Neuronal stem cell (in vitro differentiated cells): ENCODE results near the gene C1QTNF12. TPM values are rescaled to one million over a fixed set of nuclear protein-coding genes. Genes with fewer than 3 reads are reported as not detected.
A peak's percentile ranks its signal among the peaks of the same experiment; 100 is the strongest.

Source experiments
- DNase-seq: peaks from one replicate; pipeline ENCODE4 v3.0.0-alpha.2; 2013; ENCODE audit warnings: low spot score
- H2AFZ ChIP-seq: one replicate; pipeline ENCODE4 v1.6.1; 2013; ENCODE audit warnings: mild to moderate bottlenecking, low read length, inconsistent platforms
- H2AK5ac ChIP-seq: 2 replicates; pipeline ENCODE4 v1.6.1; 2013; ENCODE audit warnings: low read depth, mild to moderate bottlenecking, inconsistent platforms, low read length, moderate library complexity, mixed read lengths
- H2BK120ac ChIP-seq: 2 replicates; pipeline ENCODE4 v1.6.1; 2013; ENCODE audit warnings: low read depth, mild to moderate bottlenecking, inconsistent platforms, low read length, moderate library complexity, mixed read lengths
- H2BK12ac ChIP-seq: one replicate; pipeline ENCODE4 v1.6.1; 2013; ENCODE audit warnings: low read length, inconsistent platforms
- H2BK15ac ChIP-seq: 2 replicates; pipeline ENCODE4 v1.6.1; 2013; ENCODE audit warnings: mild to moderate bottlenecking, low read length, inconsistent platforms, mixed read lengths
- H2BK5ac ChIP-seq: one replicate; pipeline ENCODE4 v1.6.1; 2013; ENCODE audit warnings: inconsistent platforms, mild to moderate bottlenecking, low read length, moderate library complexity
- H3K14ac ChIP-seq: one replicate; pipeline ENCODE4 v1.6.1; 2013; ENCODE audit warnings: low read length, inconsistent platforms
- H3K18ac ChIP-seq: 2 replicates; pipeline ENCODE4 v1.6.1; 2013; ENCODE audit warnings: low read length, inconsistent platforms
- H3K23ac ChIP-seq: 2 replicates; pipeline ENCODE4 v1.6.1; 2013; ENCODE audit warnings: low read depth, mild to moderate bottlenecking, mixed read lengths, low read length, inconsistent platforms; ENCODE audit not compliant: poor library complexity
- H3K27ac ChIP-seq: replicated peaks from 3 replicates; pipeline ENCODE4 v1.5.1; 2013; ENCODE audit warnings: low read length, inconsistent platforms
- H3K27me3 ChIP-seq, 3 experiments: 2 replicates each; pipeline ENCODE4 v1.6.1; 2013; ENCODE audit warnings: low read length in 3 of 3, mild to moderate bottlenecking in 2 of 3, inconsistent platforms in 1 of 3, low read depth in 1 of 3, mixed read lengths in 1 of 3, moderate library complexity in 1 of 3; ENCODE audit not compliant: control insufficient read depth in 3 of 3, insufficient read depth in 3 of 3
- H3K36me3 ChIP-seq, 2 donors: replicated peaks in 1 of 2; 2 replicates each; pipeline ENCODE4 v1.6.1; 2013; ENCODE audit warnings: low read length in 2 of 2; ENCODE audit not compliant: control insufficient read depth in 2 of 2, insufficient read depth in 2 of 2
- H3K4ac ChIP-seq: 2 replicates; pipeline ENCODE4 v1.6.1; 2013; ENCODE audit warnings: inconsistent platforms, mild to moderate bottlenecking, low read length, moderate library complexity
- H3K4me1 ChIP-seq, 2 donors: 1 replicate in 1 of 2; 2 replicates in 1 of 2; pipeline ENCODE4 v1.6.1; 2013; ENCODE audit warnings: low read length in 2 of 2, low read depth in 1 of 2; ENCODE audit not compliant: control insufficient read depth in 2 of 2, insufficient read depth in 1 of 2
- H3K4me2 ChIP-seq: one replicate; pipeline ENCODE4 v1.6.1; 2013; ENCODE audit warnings: mild to moderate bottlenecking, low read length, inconsistent platforms; ENCODE audit not compliant: insufficient read depth, poor library complexity, severe bottlenecking
- H3K4me3 ChIP-seq, 2 donors: 2 replicates each; pipeline ENCODE4 v1.5.1; 2013; ENCODE audit warnings: low read length in 2 of 2, mild to moderate bottlenecking in 2 of 2, inconsistent platforms in 1 of 2, moderate library complexity in 1 of 2
- H3K79me1 ChIP-seq: one replicate; pipeline ENCODE4 v1.6.1; 2013; ENCODE audit warnings: low read depth, mild to moderate bottlenecking, inconsistent platforms, low read length, moderate library complexity
- H3K9ac ChIP-seq: one replicate; pipeline ENCODE4 v1.6.1; 2013; ENCODE audit warnings: mild to moderate bottlenecking, low read depth, low read length, inconsistent platforms; ENCODE audit not compliant: poor library complexity
- H3K9me3 ChIP-seq, 2 donors: replicated peaks in 1 of 2; 2 replicates each; pipeline versions ENCODE3 to v1.6.1; 2013; ENCODE audit warnings: low read length in 2 of 2, mild to moderate bottlenecking in 2 of 2, inconsistent platforms in 1 of 2, low read depth in 1 of 2, mixed read lengths in 1 of 2, moderate library complexity in 1 of 2; ENCODE audit not compliant: control insufficient read depth in 2 of 2, insufficient read depth in 1 of 2
- H4K8ac ChIP-seq: one replicate; pipeline ENCODE4 v1.6.1; 2013; ENCODE audit warnings: low read depth, mild to moderate bottlenecking, inconsistent platforms, low read length, moderate library complexity
- H4K91ac ChIP-seq: one replicate; pipeline ENCODE4 v1.6.1; 2013; ENCODE audit warnings: low read length, low read depth, mild to moderate bottlenecking, inconsistent platforms; ENCODE audit not compliant: poor library complexity
- WGBS, 2 donors: extraction: QIAGEN DNeasy Blood & Tissue Kit; methylation state at CpG; one replicate each; pipeline ENCODE4 v1.1.7; 2013; ENCODE audit warnings: missing lambda C conversion rate in 2 of 2, mixed read lengths in 1 of 2; ENCODE audit not compliant: insufficient read length in 2 of 2, insufficient replicate concordance in 1 of 2; ENCODE audit errors: extremely low coverage in 2 of 2; 5-methylcytosine and 5-hydroxymethylcytosine counted together
- polyA plus RNA-seq, 2 experiments: library from polyadenylated mRNA; stranded (reverse); fragments of 200-250 nt; gene quantifications; one replicate each; pipeline ENCODE4 v1.2.3, GENCODE V29; 2013

C1QTNF12 gene
- 4.0 TPM for polyA plus RNA-seq (2013, experiment 1 of 2)
- 4.6 TPM for polyA plus RNA-seq (2013, experiment 2 of 2)

- H3K9me3 ChIP-seq: no peaks in the 10 kb centered on the region
- H3K36me3 ChIP-seq: no peaks in the 10 kb centered on the region
- H2AFZ ChIP-seq: peak within 1 kb of the TSS; percentile 11
- no peak for DNase-seq
- H2BK5ac ChIP-seq: peak within 1 kb of the TSS; percentile 66
- peak within 1 kb of the TSS in 1 of 2 donors; percentile 54 for H3K4me3 ChIP-seq
- peaks cover under 1% of the 10 kb centered on the region for H3K79me1 ChIP-seq
- H3K4ac ChIP-seq: no peak within 1 kb of the TSS
- peak within 1 kb of the TSS; percentile 61 for H2BK120ac ChIP-seq
- peak within 1 kb of the TSS; percentile 54 for H3K4me2 ChIP-seq
- H2AK5ac ChIP-seq: peak within 1 kb of the TSS; percentile 94
- WGBS, 2 donors: no CpG with 5 or more reads among the region's 74 CpGs
- peaks cover 3 to 10% of the 10 kb centered on the region in 2 donors for H3K4me1 ChIP-seq
- peak within 1 kb of the TSS; percentile 33 for H2BK15ac ChIP-seq
- peak within 1 kb of the TSS; percentile 94 for H3K18ac ChIP-seq
- peak within 1 kb of the TSS; percentile 82 for H2BK12ac ChIP-seq
- H3K27me3 ChIP-seq: peaks cover 0 to 21% (median 17%) of the 10 kb centered on the region in 3 experiments
- H4K91ac ChIP-seq: no peak within 1 kb of the TSS
- peak within 1 kb of the TSS; percentile 17 for H4K8ac ChIP-seq
- H3K27ac ChIP-seq: no peak within 1 kb of the TSS
- peak within 1 kb of the TSS; percentile 84 for H3K9ac ChIP-seq
- peak within 1 kb of the TSS; percentile 38 for H3K14ac ChIP-seq
- H3K23ac ChIP-seq: peak within 1 kb of the TSS; percentile 91
Observed at GRCh38 chr1:1246577-1247340, at the start of gene C1QTNF12. Gene C1QTNF12 (minus strand): TSS chr1:1246722. CDS start chr1:1246690, 32 bp downstream.

GRCh38 chr1:1295154-1295923, 48.8 kb upstream of the C1QTNF12 start:
- peak overlapping the region; percentile 73 for H3K23ac ChIP-seq
- H3K9me3 ChIP-seq: peaks cover 0 to 3% of the 10 kb centered on the region in 2 donors
- no peak overlapping the region for H3K14ac ChIP-seq
- no peak overlapping the region for H3K4ac ChIP-seq
- no peak overlapping the region for H3K18ac ChIP-seq
- WGBS, 2 donors: no CpG with 5 or more reads among the region's 35 CpGs
- DNase-seq: no peak
- H3K27ac ChIP-seq: no peak overlapping the region
- no peak overlapping the region for H2BK12ac ChIP-seq
- H3K4me3 ChIP-seq: no peak overlapping the region
- no peak overlapping the region for H2BK120ac ChIP-seq
- H2AFZ ChIP-seq: no peak overlapping the region
- H3K79me1 ChIP-seq: peaks cover 4% of the 10 kb centered on the region
- peaks cover 3 to 31% of the 10 kb centered on the region in 2 donors for H3K36me3 ChIP-seq
- H2BK15ac ChIP-seq: no peak overlapping the region
- no peaks in the 10 kb centered on the region for H3K4me1 ChIP-seq
- peak overlapping the region; percentile 13 for H2BK5ac ChIP-seq
- H3K4me2 ChIP-seq: no peak overlapping the region
- no peaks in the 10 kb centered on the region for H3K27me3 ChIP-seq
- H4K8ac ChIP-seq: no peak overlapping the region
- H3K9ac ChIP-seq: no peak overlapping the region
- no peak overlapping the region for H2AK5ac ChIP-seq
- H4K91ac ChIP-seq: no peak overlapping the region

DNA sequence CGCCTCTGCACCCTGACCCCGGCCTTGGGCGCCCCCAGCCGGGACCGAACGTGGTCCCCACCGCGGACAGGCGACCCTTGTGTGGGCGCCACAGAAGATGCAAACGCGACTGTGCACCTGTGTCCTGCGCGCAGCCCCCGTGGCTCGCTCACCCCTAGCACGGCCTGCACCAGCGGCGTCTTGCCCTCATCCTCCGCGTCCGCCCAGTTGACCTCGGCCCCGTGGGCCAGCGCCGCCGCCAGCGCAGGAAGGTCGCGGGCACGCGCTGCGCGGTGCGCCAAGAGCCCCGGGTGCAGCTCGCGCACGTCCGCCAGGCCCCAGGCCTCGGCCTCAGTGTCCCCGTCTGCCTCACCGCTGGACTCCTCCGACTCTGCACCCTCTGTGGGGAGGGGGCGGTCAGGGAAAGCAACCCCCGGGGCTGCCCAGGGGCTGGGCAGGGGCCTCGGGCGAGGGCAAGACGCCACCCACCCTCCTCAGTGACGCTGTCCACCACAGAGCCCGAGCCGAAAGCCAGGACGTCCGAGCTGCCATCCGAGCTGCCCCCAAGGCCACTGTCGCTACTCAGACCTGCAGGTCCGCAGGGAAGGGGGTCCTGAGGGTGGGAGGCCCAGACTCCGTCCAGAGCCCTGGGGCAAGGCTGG, 47.8 kb upstream of the C1QTNF12 start:
- Histone ChIP-seq H3K9ac (no peak overlapping the region), H3K79me1 (peaks cover 4% of the 10 kb centered on the region), H2BK120ac (no peak overlapping the region), H3K14ac (no peak overlapping the region), H2BK15ac (no peak overlapping the region), H3K27ac (no peak overlapping the region), H2BK12ac (no peak overlapping the region), H3K4me3 (no peak overlapping the region), H3K4me2 (no peak overlapping the region), H4K8ac (no peak overlapping the region), H2BK5ac (peak overlapping the region; percentile 24), H3K4me1 (no peaks in the 10 kb centered on the region), H3K23ac (peak overlapping the region; percentile 55), H3K36me3 (peaks cover 3 to 31% of the 10 kb centered on the region in 2 donors), H4K91ac (no peak overlapping the region), H2AFZ (no peak overlapping the region), H3K4ac (no peak overlapping the region), H2AK5ac (peak overlapping the region; percentile 70), H3K18ac (peak overlapping the region; percentile 52), H3K27me3 (no peaks in the 10 kb centered on the region), H3K9me3 (peaks cover 0 to 3% of the 10 kb centered on the region in 2 donors)
- WGBS, 2 donors: no CpG with 5 or more reads among the region's 58 CpGs
- no peak for DNase-seq
